Measurements from ENCODE around the gene CPLX3. TPM values are rescaled to one million over a fixed set of nuclear protein-coding genes. Genes with fewer than 3 reads are reported as not detected.

CPLX3 gene, protein sequence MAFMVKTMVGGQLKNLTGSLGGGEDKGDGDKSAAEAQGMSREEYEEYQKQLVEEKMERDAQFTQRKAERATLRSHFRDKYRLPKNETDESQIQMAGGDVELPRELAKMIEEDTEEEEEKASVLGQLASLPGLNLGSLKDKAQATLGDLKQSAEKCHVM
- not detected in 2 replicates for total RNA-seq (2014; rRNA removed; shearing (Covaris generic))

- peaks cover 19% of the 10 kb centered on the region for H3K27me3 ChIP-seq
- no peaks in the 10 kb centered on the region for H3K36me3 ChIP-seq
Observed at GRCh38 chr15:74826364-74826819, at the start of gene CPLX3. CPLX3 (plus strand) TSS chr15:74826627; CDS start chr15:74826704, 77 bp downstream.

GRCh38 chr15:74776821-74777768, 49.3 kb upstream of the CPLX3 start:
- Histone ChIP-seq H3K9me3 (replicated peaks) (no peaks in the 10 kb centered on the region), H3K4me1 (peaks cover 39% of the 10 kb centered on the region), H3K27ac (no peak overlapping the region), H3K36me3 (no peaks in the 10 kb centered on the region), H3K27me3 (no peaks in the 10 kb centered on the region), H3K4me3 (no peak overlapping the region)
- peak; percentile 79 to 87 for DNase-seq

More at GRCh38 chr15:74826364-74826819, at the start of gene CPLX3:
- DNase-seq = no peak
- no peaks in the 10 kb centered on the region for H3K9me3 ChIP-seq (replicated peaks)
- no peak within 1 kb of the TSS for H3K4me3 ChIP-seq
- no peaks in the 10 kb centered on the region for H3K4me1 ChIP-seq
- no peak within 1 kb of the TSS for H3K27ac ChIP-seq

DNA sequence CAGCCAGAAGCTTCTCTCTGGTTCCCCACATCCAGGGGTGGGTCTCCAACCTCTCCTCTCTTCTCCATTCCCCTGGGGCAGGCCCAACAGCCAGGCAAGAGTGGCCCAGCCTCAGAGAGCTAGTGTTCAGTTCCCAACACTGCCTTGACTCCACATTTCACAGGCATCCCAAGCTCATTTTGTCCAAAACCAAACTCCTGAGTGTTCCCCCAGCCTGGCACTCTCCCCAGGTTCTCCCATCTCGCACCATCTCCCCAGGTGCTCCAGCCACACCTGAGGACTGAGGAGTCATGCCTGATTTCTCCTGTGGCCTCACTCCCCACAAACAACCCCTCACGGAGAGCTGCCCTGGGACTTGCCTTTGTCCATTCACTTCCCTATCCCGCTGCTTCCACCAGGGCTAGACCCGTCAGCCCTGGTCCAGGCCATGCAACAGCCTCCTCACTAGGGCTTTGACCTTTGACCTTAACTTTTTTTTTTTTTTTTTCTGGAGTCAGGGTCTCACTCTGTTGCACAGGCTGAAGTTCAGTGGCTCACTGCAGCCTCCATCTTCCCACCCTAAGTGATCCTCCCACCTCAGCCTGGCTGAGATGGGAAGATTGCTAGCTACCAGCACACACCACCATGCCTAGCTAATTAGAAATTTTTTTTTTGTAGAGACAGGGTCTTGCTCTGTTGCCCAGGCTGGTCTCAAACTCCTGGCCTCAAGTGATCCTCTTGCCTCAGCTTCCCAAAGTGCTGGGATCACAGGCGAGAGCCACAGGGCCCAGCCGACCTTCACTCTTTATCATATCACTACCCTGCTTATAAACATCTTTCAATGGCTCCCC, 48.4 kb upstream of the CPLX3 start:
- Histone ChIP-seq H3K4me3 (no peak overlapping the region), H3K36me3 (no peaks in the 10 kb centered on the region), H3K9me3 (replicated peaks) (no peaks in the 10 kb centered on the region), H3K27me3 (no peaks in the 10 kb centered on the region), H3K4me1 (peaks cover 39% of the 10 kb centered on the region), H3K27ac (no peak overlapping the region)
- DNase-seq = no peak

DNA sequence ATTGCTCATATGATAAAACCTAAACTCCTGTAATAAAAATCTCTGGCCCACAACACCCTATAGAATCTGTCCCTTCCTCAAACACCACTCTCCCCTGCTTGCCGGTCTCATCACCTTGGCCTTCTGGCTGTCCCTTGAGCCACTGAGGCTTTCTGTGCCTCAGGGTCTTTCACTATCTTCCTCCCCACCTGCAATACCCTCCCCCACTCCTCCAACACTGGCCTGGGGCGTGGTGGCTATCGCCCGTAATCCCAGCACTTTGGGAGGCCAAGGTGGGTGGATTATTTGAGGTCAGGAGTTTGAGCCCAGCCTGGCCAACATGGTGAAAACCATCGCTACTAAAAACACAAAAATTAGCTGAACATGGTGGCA, 47.8 kb upstream of the CPLX3 start:
- Histone ChIP-seq H3K4me3 (no peak overlapping the region), H3K27ac (no peak overlapping the region), H3K4me1 (peaks cover 39% of the 10 kb centered on the region), H3K36me3 (no peaks in the 10 kb centered on the region), H3K27me3 (no peaks in the 10 kb centered on the region), H3K9me3 (replicated peaks) (no peaks in the 10 kb centered on the region)
- DNase-seq = no peak

DNA sequence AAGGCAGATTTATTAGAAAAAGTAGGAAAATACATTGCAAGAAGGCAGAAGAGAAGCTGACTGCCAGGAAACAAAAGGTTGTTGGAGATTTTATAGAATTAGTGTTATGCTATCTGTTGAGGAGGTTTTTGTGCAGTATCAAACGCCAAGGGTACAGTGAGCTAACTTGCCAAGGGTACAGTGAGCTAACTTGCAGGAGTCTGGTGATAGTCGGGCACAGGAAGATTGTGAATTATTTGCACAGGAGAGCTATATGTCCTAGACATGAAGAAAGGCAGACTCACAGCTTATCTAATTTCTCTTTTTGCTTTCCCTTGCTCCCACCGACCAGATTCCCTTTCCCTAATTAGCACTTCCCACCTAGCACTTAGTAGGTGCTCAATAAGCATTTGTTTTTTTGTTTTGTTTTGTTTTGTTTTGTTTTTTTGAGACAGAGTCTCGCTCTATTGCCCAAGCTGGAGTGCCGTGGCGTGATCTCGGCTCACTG, 47.2 kb upstream of the CPLX3 start:
- DNase-seq = no peak
- no peaks in the 10 kb centered on the region for H3K9me3 ChIP-seq (replicated peaks)
- no peaks in the 10 kb centered on the region for H3K36me3 ChIP-seq
- H3K27me3 ChIP-seq = no peaks in the 10 kb centered on the region
- peaks cover 39% of the 10 kb centered on the region for H3K4me1 ChIP-seq
- no peak overlapping the region for H3K27ac ChIP-seq
- no peak overlapping the region for H3K4me3 ChIP-seq

- peaks cover 39% of the 10 kb centered on the region for H3K4me1 ChIP-seq
- no peaks in the 10 kb centered on the region for H3K27me3 ChIP-seq
Observed at GRCh38 chr15:74780523-74781430, 45.6 kb upstream of the CPLX3 start.

DNA sequence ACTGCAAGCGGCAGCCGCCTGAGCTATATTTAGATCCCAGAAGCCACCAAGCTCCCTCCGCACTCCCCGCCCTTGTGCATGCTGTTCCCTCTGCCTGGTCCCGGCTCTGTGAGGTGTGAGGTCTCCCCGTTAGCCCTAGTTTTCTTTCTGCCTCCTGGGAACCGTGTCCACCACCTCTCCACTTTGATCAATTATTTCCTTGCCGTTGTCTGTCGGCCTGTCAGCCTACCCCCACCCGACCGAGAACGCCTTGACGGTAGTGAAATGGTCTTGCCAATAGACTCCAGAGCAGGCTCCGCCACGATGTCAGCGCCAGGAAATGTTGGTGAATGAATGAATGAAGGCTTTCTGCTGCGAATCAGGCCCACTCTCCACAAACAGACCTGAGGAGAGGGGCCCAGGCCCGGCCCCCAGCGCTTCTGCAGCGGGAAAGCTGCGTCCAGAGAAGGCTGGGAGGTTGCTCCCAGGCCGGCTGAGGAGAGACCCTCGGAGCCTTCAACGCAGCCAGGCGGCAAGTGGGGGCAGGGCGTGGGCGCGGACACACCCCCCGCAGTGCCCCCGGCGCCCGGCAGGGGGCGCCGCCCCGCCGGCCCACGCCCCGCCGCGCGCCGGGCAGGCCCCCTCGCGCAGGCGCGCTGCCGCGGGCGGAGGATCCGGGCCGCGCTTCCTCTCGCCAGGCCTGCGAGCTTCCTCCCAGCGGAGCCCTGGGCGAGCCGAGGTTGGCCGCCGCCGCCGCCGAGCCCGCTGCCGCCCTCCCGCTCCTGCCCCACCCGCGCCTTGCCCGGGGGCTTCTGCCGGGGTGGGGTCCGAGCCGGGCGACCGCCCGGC, 44.8 kb upstream of the CPLX3 start, which contains the start of gene CSK:
Gene CSK, plus strand, starts transcription at position 650 of the 828 bp plus-strand sequence. CDS start 16,218 bp downstream, outside the sequence.
- peak within 1 kb of the TSS; percentile 76 for H3K4me3 ChIP-seq
- no peaks in the 10 kb centered on the region for H3K27me3 ChIP-seq
- DNase-seq = peak; percentile 68 to 82
- H3K4me1 ChIP-seq = peaks cover 38% of the 10 kb centered on the region
- no peak within 1 kb of the TSS for H3K27ac ChIP-seq
- H3K36me3 ChIP-seq = peaks cover 3% of the 10 kb centered on the region; the same call in 1 of the 2 replicates
- H3K9me3 ChIP-seq (replicated peaks) = no peaks in the 10 kb centered on the region

More at GRCh38 chr15:74780523-74781430, 45.6 kb upstream of the CPLX3 start:
- Histone ChIP-seq H3K27ac (no peak overlapping the region), H3K4me3 (peak overlapping the region; percentile 76), H3K9me3 (replicated peaks) (no peaks in the 10 kb centered on the region), H3K36me3 (peaks cover 3% of the 10 kb centered on the region; the same call in 1 of the 2 replicates)
- DNase-seq = no peak

DNA sequence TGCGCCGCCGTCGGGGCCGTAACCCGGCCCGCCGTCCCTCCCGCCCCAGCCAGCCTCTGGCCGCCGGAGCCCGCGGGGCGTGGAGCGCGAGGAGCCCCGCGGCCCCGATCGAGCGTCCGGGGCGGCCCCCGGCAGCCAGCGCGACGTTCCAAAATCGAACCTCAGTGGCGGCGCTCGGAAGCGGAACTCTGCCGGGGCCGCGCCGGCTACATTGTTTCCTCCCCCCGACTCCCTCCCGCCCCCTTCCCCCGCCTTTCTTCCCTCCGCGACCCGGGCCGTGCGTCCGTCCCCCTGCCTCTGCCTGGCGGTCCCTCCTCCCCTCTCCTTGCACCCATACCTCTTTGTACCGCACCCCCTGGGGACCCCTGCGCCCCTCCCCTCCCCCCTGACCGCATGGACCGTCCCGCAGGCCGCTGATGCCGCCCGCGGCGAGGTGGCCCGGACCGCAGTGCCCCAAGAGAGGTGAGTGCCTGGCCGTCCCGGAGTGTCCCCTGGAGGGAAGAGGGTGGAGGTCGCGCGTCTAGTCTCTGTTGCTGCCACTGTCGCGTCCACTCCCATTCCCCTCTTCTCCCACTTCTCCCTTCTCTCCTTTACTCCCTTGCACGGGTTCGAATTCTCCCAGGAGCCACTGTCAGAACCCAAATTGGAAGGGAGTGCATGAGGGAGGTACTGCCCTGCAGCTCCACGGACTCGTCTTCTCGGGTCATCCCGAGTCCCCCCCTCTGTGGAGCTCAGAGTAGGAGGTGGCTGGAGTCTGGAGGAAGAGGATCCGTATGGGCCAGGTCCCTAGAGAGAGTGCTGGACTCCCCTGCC, 44.0 kb upstream of the CPLX3 start:
- Histone ChIP-seq H3K4me1 (peaks cover 29% of the 10 kb centered on the region), H3K27ac (no peak overlapping the region)

GRCh38 chr15:74783072-74783807, 43.2 kb upstream of the CPLX3 start:
- H3K27ac ChIP-seq = no peak overlapping the region
- DNase-seq = no peak
- peaks cover 3% of the 10 kb centered on the region; the same call in 1 of the 2 replicates for H3K36me3 ChIP-seq
- peak overlapping the region; percentile 76 for H3K4me3 ChIP-seq
- peaks cover 26% of the 10 kb centered on the region for H3K4me1 ChIP-seq
- no peaks in the 10 kb centered on the region for H3K9me3 ChIP-seq (replicated peaks)
- H3K27me3 ChIP-seq = no peaks in the 10 kb centered on the region

More for the DNA sequence above, 44.0 kb upstream of the CPLX3 start:
- peak in 1 of 2 experiments; percentile 47 for DNase-seq
- Histone ChIP-seq H3K4me3 (peak overlapping the region; percentile 76), H3K9me3 (replicated peaks) (no peaks in the 10 kb centered on the region), H3K36me3 (peaks cover 3% of the 10 kb centered on the region; the same call in 1 of the 2 replicates), H3K27me3 (no peaks in the 10 kb centered on the region)

DNA sequence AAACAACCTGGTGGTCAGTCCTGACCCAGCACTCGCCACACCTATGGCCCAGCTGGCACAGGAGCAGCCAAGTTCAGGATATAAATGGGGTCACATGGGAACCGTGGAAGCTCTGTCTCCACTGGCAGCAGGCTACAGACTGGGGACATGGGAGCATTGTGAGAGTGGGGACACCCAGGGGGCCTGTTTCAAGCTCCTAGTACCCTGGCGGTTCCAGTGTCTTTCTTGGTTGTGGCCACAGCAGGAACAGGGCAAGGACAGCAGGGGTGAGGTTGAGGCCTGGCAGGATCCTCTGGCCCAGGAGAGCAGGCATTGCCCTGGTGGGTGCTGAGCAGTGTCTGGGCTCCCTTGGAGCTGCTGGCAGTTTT, 42.6 kb upstream of the CPLX3 start:
- Histone ChIP-seq H3K4me1 (peaks cover 30% of the 10 kb centered on the region), H3K27me3 (no peaks in the 10 kb centered on the region)

DNA sequence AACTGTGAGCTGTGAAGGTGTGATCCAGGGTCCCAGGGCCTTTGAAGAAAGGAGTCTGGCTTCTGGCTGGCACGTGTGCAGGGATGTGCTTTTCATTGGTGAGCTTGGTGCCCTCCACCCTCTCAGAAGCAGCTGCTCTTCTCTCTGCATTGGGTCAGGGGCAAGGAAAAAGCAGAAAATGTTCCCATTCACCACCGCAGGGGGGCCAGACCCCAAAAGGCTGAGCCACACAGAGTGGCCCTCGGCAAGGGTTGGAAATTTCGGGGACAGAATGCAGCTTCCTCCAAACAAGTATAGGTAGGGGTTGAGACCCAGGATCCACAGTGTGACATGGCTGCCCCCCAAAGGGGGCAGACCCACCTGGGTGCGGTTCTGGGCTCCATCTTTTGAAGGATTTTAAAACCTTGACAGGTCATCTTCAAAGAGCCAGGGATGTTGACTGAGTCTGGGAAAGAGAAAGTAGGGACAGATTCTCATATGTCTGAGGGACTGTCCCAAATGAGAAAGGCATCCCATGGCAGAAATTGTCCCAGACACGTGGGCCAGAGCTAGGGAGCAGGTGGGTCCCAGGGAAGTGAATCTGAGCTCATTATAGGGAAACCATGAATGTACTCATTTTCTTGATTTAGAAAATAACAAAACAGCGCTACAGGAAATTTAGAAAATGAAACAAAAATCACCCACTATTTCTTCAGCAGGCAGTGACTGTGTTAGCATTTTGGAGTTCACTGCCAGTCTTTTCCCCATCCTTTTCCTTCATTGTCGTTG, 41.8 kb upstream of the CPLX3 start:
- peaks cover 3% of the 10 kb centered on the region; the same call in 1 of the 2 replicates for H3K36me3 ChIP-seq
- H3K9me3 ChIP-seq (replicated peaks) = no peaks in the 10 kb centered on the region
- H3K4me1 ChIP-seq = peaks cover 38% of the 10 kb centered on the region
- no peaks in the 10 kb centered on the region for H3K27me3 ChIP-seq
- DNase-seq = no peak
- H3K27ac ChIP-seq = no peak overlapping the region
- no peak overlapping the region for H3K4me3 ChIP-seq

More for the DNA sequence above, 42.6 kb upstream of the CPLX3 start:
- Histone ChIP-seq H3K36me3 (peaks cover 3% of the 10 kb centered on the region; the same call in 1 of the 2 replicates), H3K4me3 (peak overlapping the region; percentile 76), H3K9me3 (replicated peaks) (no peaks in the 10 kb centered on the region), H3K27ac (no peak overlapping the region)
- DNase-seq = no peak

All from SJCRH30 (cell line).